DND-41 (cell line): Measurements from ENCODE around the gene ARRB2.

Experiments
- EZH2 ChIP-seq: IDR thresholded peaks from 3 replicates; pipeline ENCODE4 v1.6.1; 2012; ENCODE audit warnings: borderline replicate concordance, low read depth, mild to moderate bottlenecking, moderate library complexity, low read length, inconsistent platforms; ENCODE audit not compliant: severe bottlenecking
- TF ChIP-seq, protein P1 (sequence below): IDR thresholded peaks from 2 replicates; pipeline ENCODE4 v1.5.1; 2012; ENCODE audit warnings: borderline replicate concordance, low read length, moderate library complexity, mild to moderate bottlenecking; ENCODE audit not compliant: poor library complexity, severe bottlenecking; ENCODE audit errors: extremely low read depth

DNA sequence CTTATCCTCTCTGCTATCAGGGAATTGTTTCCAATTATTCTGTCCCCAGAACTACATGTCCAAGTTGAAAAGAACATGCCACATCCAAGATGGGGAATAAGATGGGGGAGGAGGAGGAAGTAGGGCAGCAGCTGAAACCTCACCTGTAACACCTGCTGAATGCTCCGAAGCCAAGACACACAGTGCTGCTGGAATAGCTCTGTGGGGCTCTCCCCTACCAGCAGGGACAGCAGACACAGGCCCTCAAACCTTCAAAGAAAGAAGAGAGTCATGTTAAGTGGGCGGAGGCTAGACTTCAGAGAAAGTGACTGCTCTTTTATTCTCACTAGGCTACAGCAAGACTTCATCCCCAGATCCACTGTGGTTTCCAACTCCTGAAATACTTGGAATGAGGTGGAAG is 19.7 kb upstream of the ARRB2 start:
- no peak for TF ChIP-seq EZH2
- TF ChIP-seq, protein P1, sequence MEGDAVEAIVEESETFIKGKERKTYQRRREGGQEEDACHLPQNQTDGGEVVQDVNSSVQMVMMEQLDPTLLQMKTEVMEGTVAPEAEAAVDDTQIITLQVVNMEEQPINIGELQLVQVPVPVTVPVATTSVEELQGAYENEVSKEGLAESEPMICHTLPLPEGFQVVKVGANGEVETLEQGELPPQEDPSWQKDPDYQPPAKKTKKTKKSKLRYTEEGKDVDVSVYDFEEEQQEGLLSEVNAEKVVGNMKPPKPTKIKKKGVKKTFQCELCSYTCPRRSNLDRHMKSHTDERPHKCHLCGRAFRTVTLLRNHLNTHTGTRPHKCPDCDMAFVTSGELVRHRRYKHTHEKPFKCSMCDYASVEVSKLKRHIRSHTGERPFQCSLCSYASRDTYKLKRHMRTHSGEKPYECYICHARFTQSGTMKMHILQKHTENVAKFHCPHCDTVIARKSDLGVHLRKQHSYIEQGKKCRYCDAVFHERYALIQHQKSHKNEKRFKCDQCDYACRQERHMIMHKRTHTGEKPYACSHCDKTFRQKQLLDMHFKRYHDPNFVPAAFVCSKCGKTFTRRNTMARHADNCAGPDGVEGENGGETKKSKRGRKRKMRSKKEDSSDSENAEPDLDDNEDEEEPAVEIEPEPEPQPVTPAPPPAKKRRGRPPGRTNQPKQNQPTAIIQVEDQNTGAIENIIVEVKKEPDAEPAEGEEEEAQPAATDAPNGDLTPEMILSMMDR, result no peak
